Neuronal stem cell (in vitro differentiated cells): ENCODE data around the gene RPS6KA6.

Experiments used
- DNase-seq: peaks from one replicate; pipeline ENCODE4 v3.0.0-alpha.2; 2013; ENCODE audit warnings: low spot score
- H2AFZ ChIP-seq: one replicate; pipeline ENCODE4 v1.6.1; 2013; ENCODE audit warnings: mild to moderate bottlenecking, low read length, inconsistent platforms
- H2AK5ac ChIP-seq: 2 replicates; pipeline ENCODE4 v1.6.1; 2013; ENCODE audit warnings: low read depth, mild to moderate bottlenecking, inconsistent platforms, low read length, moderate library complexity, mixed read lengths
- H2BK120ac ChIP-seq: 2 replicates; pipeline ENCODE4 v1.6.1; 2013; ENCODE audit warnings: low read depth, mild to moderate bottlenecking, inconsistent platforms, low read length, moderate library complexity, mixed read lengths
- H2BK12ac ChIP-seq: one replicate; pipeline ENCODE4 v1.6.1; 2013; ENCODE audit warnings: low read length, inconsistent platforms
- H2BK15ac ChIP-seq: 2 replicates; pipeline ENCODE4 v1.6.1; 2013; ENCODE audit warnings: mild to moderate bottlenecking, low read length, inconsistent platforms, mixed read lengths
- H2BK5ac ChIP-seq: one replicate; pipeline ENCODE4 v1.6.1; 2013; ENCODE audit warnings: inconsistent platforms, mild to moderate bottlenecking, low read length, moderate library complexity
- H3K14ac ChIP-seq: one replicate; pipeline ENCODE4 v1.6.1; 2013; ENCODE audit warnings: low read length, inconsistent platforms
- H3K18ac ChIP-seq: 2 replicates; pipeline ENCODE4 v1.6.1; 2013; ENCODE audit warnings: low read length, inconsistent platforms
- H3K23ac ChIP-seq: 2 replicates; pipeline ENCODE4 v1.6.1; 2013; ENCODE audit warnings: low read depth, mild to moderate bottlenecking, mixed read lengths, low read length, inconsistent platforms; ENCODE audit not compliant: poor library complexity
- H3K27ac ChIP-seq: replicated peaks from 3 replicates; pipeline ENCODE4 v1.5.1; 2013; ENCODE audit warnings: low read length, inconsistent platforms
- H3K27me3 ChIP-seq, 3 experiments: 2 replicates each; pipeline ENCODE4 v1.6.1; 2013; ENCODE audit warnings: low read length in 3 of 3, mild to moderate bottlenecking in 2 of 3, inconsistent platforms in 1 of 3, low read depth in 1 of 3, mixed read lengths in 1 of 3, moderate library complexity in 1 of 3; ENCODE audit not compliant: control insufficient read depth in 3 of 3, insufficient read depth in 3 of 3
- H3K36me3 ChIP-seq, 2 donors: replicated peaks in 1 of 2; 2 replicates each; pipeline ENCODE4 v1.6.1; 2013; ENCODE audit warnings: low read length in 2 of 2; ENCODE audit not compliant: control insufficient read depth in 2 of 2, insufficient read depth in 2 of 2
- H3K4ac ChIP-seq: 2 replicates; pipeline ENCODE4 v1.6.1; 2013; ENCODE audit warnings: inconsistent platforms, mild to moderate bottlenecking, low read length, moderate library complexity
- H3K4me1 ChIP-seq, 2 donors: 1 replicate in 1 of 2; 2 replicates in 1 of 2; pipeline ENCODE4 v1.6.1; 2013; ENCODE audit warnings: low read length in 2 of 2, low read depth in 1 of 2; ENCODE audit not compliant: control insufficient read depth in 2 of 2, insufficient read depth in 1 of 2
- H3K4me2 ChIP-seq: one replicate; pipeline ENCODE4 v1.6.1; 2013; ENCODE audit warnings: mild to moderate bottlenecking, low read length, inconsistent platforms; ENCODE audit not compliant: insufficient read depth, poor library complexity, severe bottlenecking
- H3K4me3 ChIP-seq, 2 donors: 2 replicates each; pipeline ENCODE4 v1.5.1; 2013; ENCODE audit warnings: low read length in 2 of 2, mild to moderate bottlenecking in 2 of 2, inconsistent platforms in 1 of 2, moderate library complexity in 1 of 2
- H3K79me1 ChIP-seq: one replicate; pipeline ENCODE4 v1.6.1; 2013; ENCODE audit warnings: low read depth, mild to moderate bottlenecking, inconsistent platforms, low read length, moderate library complexity
- H3K9ac ChIP-seq: one replicate; pipeline ENCODE4 v1.6.1; 2013; ENCODE audit warnings: mild to moderate bottlenecking, low read depth, low read length, inconsistent platforms; ENCODE audit not compliant: poor library complexity
- H3K9me3 ChIP-seq, 2 donors: replicated peaks in 1 of 2; 2 replicates each; pipeline versions ENCODE3 to v1.6.1; 2013; ENCODE audit warnings: low read length in 2 of 2, mild to moderate bottlenecking in 2 of 2, inconsistent platforms in 1 of 2, low read depth in 1 of 2, mixed read lengths in 1 of 2, moderate library complexity in 1 of 2; ENCODE audit not compliant: control insufficient read depth in 2 of 2, insufficient read depth in 1 of 2
- H4K8ac ChIP-seq: one replicate; pipeline ENCODE4 v1.6.1; 2013; ENCODE audit warnings: low read depth, mild to moderate bottlenecking, inconsistent platforms, low read length, moderate library complexity
- H4K91ac ChIP-seq: one replicate; pipeline ENCODE4 v1.6.1; 2013; ENCODE audit warnings: low read length, low read depth, mild to moderate bottlenecking, inconsistent platforms; ENCODE audit not compliant: poor library complexity
- WGBS, 2 donors: extraction: QIAGEN DNeasy Blood & Tissue Kit; methylation state at CpG; one replicate each; pipeline ENCODE4 v1.1.7; 2013; ENCODE audit warnings: missing lambda C conversion rate in 2 of 2, mixed read lengths in 1 of 2; ENCODE audit not compliant: insufficient read length in 2 of 2, insufficient replicate concordance in 1 of 2; ENCODE audit errors: extremely low coverage in 2 of 2; 5-methylcytosine and 5-hydroxymethylcytosine counted together

The RPS6KA6 gene

GRCh38 chrX:84161641-84162040 is 26.4 kb downstream of the RPS6KA6 start:
- H3K9ac ChIP-seq: no peak overlapping the region
- H3K4me1 ChIP-seq: no peaks in the 10 kb centered on the region
- H2AK5ac ChIP-seq: no peak overlapping the region
- no peaks in the 10 kb centered on the region for H3K36me3 ChIP-seq
- H3K27me3 ChIP-seq: no peaks in the 10 kb centered on the region
- H2BK5ac ChIP-seq: no peak overlapping the region
- no peak overlapping the region for H3K4ac ChIP-seq
- H3K4me3 ChIP-seq: no peak overlapping the region
- H3K14ac ChIP-seq: no peak overlapping the region
- no peak overlapping the region for H2BK12ac ChIP-seq
- no peak overlapping the region for H4K91ac ChIP-seq
- H4K8ac ChIP-seq: no peak overlapping the region
- no peak overlapping the region for H3K23ac ChIP-seq
- no peak overlapping the region for H3K4me2 ChIP-seq
- no peak overlapping the region for H2BK120ac ChIP-seq
- no peak overlapping the region for H3K18ac ChIP-seq
- no peaks in the 10 kb centered on the region for H3K79me1 ChIP-seq
- H3K9me3 ChIP-seq: no peaks in the 10 kb centered on the region
- no peak overlapping the region for H3K27ac ChIP-seq
- no peak for DNase-seq
- no peak overlapping the region for H2AFZ ChIP-seq
- no peak overlapping the region for H2BK15ac ChIP-seq

- Histone ChIP-seq H3K9me3 (no peaks in the 10 kb centered on the region), H3K36me3 (no peaks in the 10 kb centered on the region), H3K14ac (no peak overlapping the region), H4K8ac (no peak overlapping the region), H3K9ac (no peak overlapping the region), H3K27me3 (no peaks in the 10 kb centered on the region), H3K4me3 (no peak overlapping the region), H3K4ac (no peak overlapping the region), H3K27ac (no peak overlapping the region), H3K23ac (no peak overlapping the region), H2BK15ac (no peak overlapping the region), H3K4me2 (no peak overlapping the region), H2AFZ (no peak overlapping the region), H2AK5ac (no peak overlapping the region), H2BK120ac (no peak overlapping the region), H4K91ac (no peak overlapping the region), H2BK12ac (no peak overlapping the region), H3K4me1 (no peaks in the 10 kb centered on the region), H3K79me1 (no peaks in the 10 kb centered on the region), H2BK5ac (no peak overlapping the region), H3K18ac (no peak overlapping the region)
- no CpG with 5 or more reads among the region's 4 CpGs for WGBS, 2 donors
- no peak for DNase-seq
These were observed 27.3 kb downstream of the RPS6KA6 start for GRCh38 chrX:84160736-84161135.

- no peaks in the 10 kb centered on the region for H3K36me3 ChIP-seq
- H3K79me1 ChIP-seq: no peaks in the 10 kb centered on the region
- no peaks in the 10 kb centered on the region for H3K9me3 ChIP-seq
- H4K91ac ChIP-seq: no peak overlapping the region
- no peak overlapping the region for H2AK5ac ChIP-seq
- H3K18ac ChIP-seq: no peak overlapping the region
- no peak overlapping the region for H2BK15ac ChIP-seq
- no peak overlapping the region for H3K23ac ChIP-seq
- H2AFZ ChIP-seq: no peak overlapping the region
- H2BK5ac ChIP-seq: no peak overlapping the region
- WGBS, 2 donors: no CpG with 5 or more reads among the region's 1 CpG
- H3K9ac ChIP-seq: no peak overlapping the region
- H3K27me3 ChIP-seq: no peaks in the 10 kb centered on the region
- H3K4me1 ChIP-seq: no peaks in the 10 kb centered on the region
- no peak overlapping the region for H2BK12ac ChIP-seq
- no peak overlapping the region for H4K8ac ChIP-seq
- no peak overlapping the region for H3K4me3 ChIP-seq
- DNase-seq: no peak
- no peak overlapping the region for H3K27ac ChIP-seq
- H2BK120ac ChIP-seq: no peak overlapping the region
- H3K4me2 ChIP-seq: no peak overlapping the region
- no peak overlapping the region for H3K4ac ChIP-seq
- no peak overlapping the region for H3K14ac ChIP-seq
These were observed 31.2 kb downstream of the RPS6KA6 start for GRCh38 chrX:84156821-84157220.

DNA sequence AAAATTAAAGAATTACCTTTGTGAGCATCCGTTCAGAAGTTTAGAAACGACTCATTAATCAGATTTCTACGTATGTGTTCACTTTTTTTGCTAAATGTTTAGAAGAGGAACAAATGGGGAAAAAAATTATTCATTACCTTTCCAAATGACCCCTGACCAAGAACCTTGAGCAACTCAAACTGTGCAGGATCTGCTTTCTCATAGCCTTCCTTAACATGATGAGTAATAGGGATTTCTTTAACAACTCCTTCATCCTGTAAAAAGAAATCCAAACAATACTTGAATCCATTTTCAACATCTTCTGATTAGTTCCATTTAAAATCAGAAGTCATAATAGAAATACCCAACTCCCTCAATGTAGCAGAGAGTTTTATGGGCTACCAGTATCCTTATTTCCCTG is 32.1 kb downstream of the RPS6KA6 start:
- no peak overlapping the region for H2BK5ac ChIP-seq
- no peak overlapping the region for H3K9ac ChIP-seq
- H3K9me3 ChIP-seq: no peaks in the 10 kb centered on the region
- H3K23ac ChIP-seq: no peak overlapping the region
- no peak overlapping the region for H4K8ac ChIP-seq
- no peak overlapping the region for H3K4me3 ChIP-seq
- H3K4me1 ChIP-seq: no peaks in the 10 kb centered on the region
- H3K79me1 ChIP-seq: no peaks in the 10 kb centered on the region
- no peaks in the 10 kb centered on the region for H3K27me3 ChIP-seq
- no peak overlapping the region for H2BK120ac ChIP-seq
- H2BK15ac ChIP-seq: no peak overlapping the region
- H3K14ac ChIP-seq: no peak overlapping the region
- H3K4me2 ChIP-seq: no peak overlapping the region
- H3K4ac ChIP-seq: no peak overlapping the region
- no peak overlapping the region for H4K91ac ChIP-seq
- no peak overlapping the region for H2AFZ ChIP-seq
- WGBS, 2 donors: no CpG with 5 or more reads among the region's 3 CpGs
- H3K27ac ChIP-seq: no peak overlapping the region
- no peak overlapping the region for H3K18ac ChIP-seq
- H2AK5ac ChIP-seq: no peak overlapping the region
- H3K36me3 ChIP-seq: no peaks in the 10 kb centered on the region
- no peak overlapping the region for H2BK12ac ChIP-seq
- DNase-seq: no peak
